ENCODE results near the gene GOSR1. TPM values are rescaled to one million over a fixed set of nuclear protein-coding genes. Genes with fewer than 3 reads are reported as not detected.
"Not testable (repeated sequence)": the region's sequence is repeated elsewhere in the genome, so short reads cannot be mapped to it uniquely, and the experiment has no call there.

The GOSR1 gene
- total RNA-seq, 2 experiments from 2014 or later, result 43.5 to 53.0 TPM

GRCh38 chr17:30555942-30556341 is 78.7 kb downstream of the GOSR1 start:
- Mint-ChIP-seq H3K27me3 (no peaks in the 10 kb centered on the region), H3K9me3 (ENCODE audit: low read depth) (no peaks in the 10 kb centered on the region), H3K36me3 (ENCODE audit: low read depth) (no peaks in the 10 kb centered on the region), H3K4me1 (peaks cover 6% of the 10 kb centered on the region), H3K27ac (no peak overlapping the region), H3K4me3 (no peak overlapping the region)
- no peak for DNase-seq
- intact Hi-C loops (cut with DNase I, micrococcal nuclease), result no loop called here
- ATAC-seq, result no peak
- CTCF ChIA-PET, result no interaction called here
- POLR2A ChIA-PET, result no interaction called here

- Mint-ChIP-seq H3K4me1 (peaks cover 6% of the 10 kb centered on the region), H3K36me3 (ENCODE audit: low read depth) (no peaks in the 10 kb centered on the region), H3K27ac (no peak overlapping the region), H3K9me3 (ENCODE audit: low read depth) (no peaks in the 10 kb centered on the region), H3K27me3 (no peaks in the 10 kb centered on the region), H3K4me3 (no peak overlapping the region)
- CTCF ChIA-PET, result no interaction called here
- intact Hi-C loops (cut with DNase I, micrococcal nuclease), result no loop called here
- ATAC-seq, result no peak
- DNase-seq, result no peak
- POLR2A ChIA-PET, result no interaction called here
These were observed 79.4 kb downstream of the GOSR1 start for GRCh38 chr17:30556374-30557332.

DNA sequence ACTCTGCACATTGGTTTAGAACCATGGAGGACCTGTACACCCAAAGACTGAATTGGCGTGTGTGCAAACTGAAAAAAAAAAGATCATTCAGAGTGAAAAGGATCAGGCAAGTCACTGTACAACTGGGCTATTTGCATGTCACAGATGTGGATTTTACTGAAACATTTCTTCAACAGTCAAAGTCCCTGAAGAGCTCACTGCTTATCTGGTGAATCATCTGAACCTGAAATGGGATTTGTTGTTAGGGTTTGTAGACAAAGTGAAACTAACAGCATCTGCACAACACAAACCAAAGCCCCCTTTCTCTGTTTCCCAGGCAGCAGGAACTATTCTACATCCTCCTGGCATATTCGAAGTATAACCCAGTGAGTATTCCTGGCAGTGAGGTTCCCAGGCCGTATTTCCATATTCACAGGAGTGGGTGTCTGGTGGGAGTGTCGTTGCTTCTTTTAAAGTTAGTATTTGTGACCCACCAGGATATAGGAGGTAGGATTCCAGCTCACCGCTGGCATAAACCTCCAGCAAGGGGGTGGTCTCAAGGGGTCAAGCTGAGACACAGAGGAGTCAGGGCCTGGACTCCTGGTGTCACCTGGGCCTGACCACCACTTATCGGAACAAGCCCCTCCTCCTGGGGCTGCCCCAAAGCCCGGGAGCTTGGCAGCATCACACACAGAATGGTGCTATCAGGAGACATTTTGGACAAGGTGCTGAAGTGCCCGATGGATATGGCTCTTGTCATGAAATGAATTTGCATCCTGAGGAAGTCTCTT is 80.9 kb downstream of the GOSR1 start:
- CTCF ChIA-PET, result interaction anchor here (0.6 to 0.8 kb wide), 2 partner anchors 62 to 238 kb away, joined by 3 read pairs; no protein-coding TSS in a partner anchor
- no peaks in the 10 kb centered on the region for H3K36me3 Mint-ChIP-seq (ENCODE audit: low read depth)
- POLR2A ChIA-PET, result interaction anchor here (0.9 kb wide), 1 partner anchor 16 kb away, joined by 6 read pairs; no protein-coding TSS in a partner anchor
- ATAC-seq (no peak), DNase-seq (no peak)
- H3K4me1 Mint-ChIP-seq, result peaks cover 6% of the 10 kb centered on the region
- H3K4me3 Mint-ChIP-seq, result no peak overlapping the region
- intact Hi-C loops (cut with DNase I, micrococcal nuclease), result no loop called here
- H3K9me3 Mint-ChIP-seq (ENCODE audit: low read depth), result no peaks in the 10 kb centered on the region
- no peaks in the 10 kb centered on the region for H3K27me3 Mint-ChIP-seq
- H3K27ac Mint-ChIP-seq, result no peak overlapping the region

- intact Hi-C loops (cut with DNase I, micrococcal nuclease), result no loop called here
- Mint-ChIP-seq H3K9me3 (ENCODE audit: low read depth) (no peaks in the 10 kb centered on the region), H3K27ac (no peak overlapping the region), H3K4me3 (no peak overlapping the region), H3K27me3 (no peaks in the 10 kb centered on the region), H3K36me3 (ENCODE audit: low read depth) (no peaks in the 10 kb centered on the region), H3K4me1 (peaks cover 6% of the 10 kb centered on the region)
- no peak for DNase-seq
- ChIA-PET POLR2A (no interaction called here), CTCF (interaction anchor here (0.8 kb wide), 1 partner anchor 63 kb away, joined by 3 read pairs; no protein-coding TSS in a partner anchor)
- ATAC-seq, result no peak
These were observed 81.7 kb downstream of the GOSR1 start for GRCh38 chr17:30558686-30559545.

DNA sequence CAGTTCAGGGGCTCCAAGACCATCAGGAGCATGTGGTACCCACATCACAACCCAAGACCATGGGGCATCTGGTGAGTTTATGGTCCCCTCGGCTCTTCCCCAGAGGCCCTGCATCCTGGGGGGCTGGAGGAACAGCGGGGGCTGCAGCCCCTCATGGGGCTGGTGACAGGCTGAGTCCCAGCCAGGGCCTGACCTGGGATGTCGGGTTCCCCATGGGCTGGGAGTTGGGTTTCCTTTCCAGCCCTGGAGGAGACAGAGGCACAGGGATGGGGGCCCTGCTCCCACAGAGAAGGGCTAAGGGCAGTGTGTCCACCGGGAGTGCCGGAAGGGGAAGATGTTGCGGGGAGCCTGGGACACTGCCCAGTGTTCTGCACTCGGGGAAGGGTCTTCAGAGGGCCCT is 82.4 kb downstream of the GOSR1 start:
- Mint-ChIP-seq H3K27ac (no peak overlapping the region), H3K36me3 (ENCODE audit: low read depth) (no peaks in the 10 kb centered on the region), H3K27me3 (no peaks in the 10 kb centered on the region), H3K9me3 (ENCODE audit: low read depth) (no peaks in the 10 kb centered on the region), H3K4me3 (no peak overlapping the region), H3K4me1 (peaks cover 6% of the 10 kb centered on the region)
- no peak for DNase-seq
- intact Hi-C loops (cut with DNase I, micrococcal nuclease), result no loop called here
- ChIA-PET CTCF (no interaction called here), POLR2A (no interaction called here)
- no peak for ATAC-seq

- ATAC-seq; intact Hi-C loops (cut with DNase I, micrococcal nuclease); POLR2A ChIA-PET; H3K27ac Mint-ChIP-seq; H3K27me3 Mint-ChIP-seq; CTCF ChIA-PET; H3K36me3 Mint-ChIP-seq (ENCODE audit: low read depth); H3K4me3 Mint-ChIP-seq; DNase-seq; H3K4me1 Mint-ChIP-seq; H3K9me3 Mint-ChIP-seq (ENCODE audit: low read depth): not testable (repeated sequence)
These were observed 83.2 kb downstream of the GOSR1 start for GRCh38 chr17:30560117-30561026.

GRCh38 chr17:30561766-30562165 is 84.6 kb downstream of the GOSR1 start:
- H3K4me3 Mint-ChIP-seq; H3K27ac Mint-ChIP-seq; CTCF ChIA-PET; ATAC-seq; intact Hi-C loops (cut with DNase I, micrococcal nuclease); DNase-seq; H3K36me3 Mint-ChIP-seq (ENCODE audit: low read depth); H3K4me1 Mint-ChIP-seq; H3K27me3 Mint-ChIP-seq; POLR2A ChIA-PET; H3K9me3 Mint-ChIP-seq (ENCODE audit: low read depth): not testable (repeated sequence)

DNA sequence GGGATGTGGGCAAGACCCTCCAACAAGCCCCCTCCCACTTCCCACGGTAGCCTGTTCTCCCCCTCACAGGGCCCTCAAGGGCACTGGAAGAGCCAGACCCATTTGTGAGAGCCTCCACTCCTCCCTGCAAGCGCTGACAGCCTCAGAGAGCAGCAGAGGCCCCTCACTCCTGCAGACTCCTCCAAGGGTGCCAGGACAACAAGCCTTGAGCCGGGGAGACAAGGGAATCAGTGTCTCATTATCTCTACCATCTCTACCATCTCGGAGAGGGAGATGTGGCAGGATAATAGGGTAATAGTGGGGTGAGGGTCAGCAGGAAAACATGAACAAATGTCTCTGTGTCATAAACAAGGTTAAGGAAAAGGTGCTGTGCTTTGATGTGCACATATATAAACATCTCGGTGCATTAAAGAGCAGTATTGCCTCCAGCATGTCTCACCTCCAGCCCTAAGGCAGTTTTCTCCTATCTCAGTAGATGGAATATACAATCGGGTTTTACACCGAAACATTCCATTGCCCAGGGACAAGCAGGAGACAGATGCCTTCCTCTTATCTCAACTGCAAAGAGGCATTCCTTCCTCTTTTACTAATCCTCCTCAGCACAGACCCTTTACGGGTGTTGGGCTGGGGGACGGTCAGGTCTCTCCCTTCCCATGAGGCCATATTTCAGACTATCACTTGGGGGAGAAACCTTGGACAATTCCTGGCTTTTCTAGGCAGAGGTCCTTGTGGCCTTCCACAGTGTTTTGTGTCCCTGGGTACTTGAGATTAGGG is 86.1 kb downstream of the GOSR1 start:
- H3K27ac Mint-ChIP-seq; CTCF ChIA-PET; ATAC-seq; H3K4me1 Mint-ChIP-seq; H3K27me3 Mint-ChIP-seq; POLR2A ChIA-PET; intact Hi-C loops (cut with DNase I, micrococcal nuclease); H3K4me3 Mint-ChIP-seq; H3K9me3 Mint-ChIP-seq (ENCODE audit: low read depth); DNase-seq; H3K36me3 Mint-ChIP-seq (ENCODE audit: low read depth): not testable (repeated sequence)

- H3K9me3 Mint-ChIP-seq (ENCODE audit: low read depth); ATAC-seq; H3K4me3 Mint-ChIP-seq; H3K27ac Mint-ChIP-seq; CTCF ChIA-PET; intact Hi-C loops (cut with DNase I, micrococcal nuclease); DNase-seq; H3K36me3 Mint-ChIP-seq (ENCODE audit: low read depth); POLR2A ChIA-PET; H3K27me3 Mint-ChIP-seq; H3K4me1 Mint-ChIP-seq: not testable (repeated sequence)
These were observed 86.7 kb downstream of the GOSR1 start for GRCh38 chr17:30563905-30564390.

GRCh38 chr17:30564422-30565072 is 87.3 kb downstream of the GOSR1 start:
- POLR2A ChIA-PET; H3K27me3 Mint-ChIP-seq; H3K4me1 Mint-ChIP-seq; H3K27ac Mint-ChIP-seq; CTCF ChIA-PET; ATAC-seq; H3K36me3 Mint-ChIP-seq (ENCODE audit: low read depth); intact Hi-C loops (cut with DNase I, micrococcal nuclease); H3K4me3 Mint-ChIP-seq; DNase-seq; H3K9me3 Mint-ChIP-seq (ENCODE audit: low read depth): not testable (repeated sequence)
